NCI-H146 (cell line): Measurements from ENCODE around the gene PSPN.
"Not testable (repeated sequence)": the region's sequence is repeated elsewhere in the genome, so short reads cannot be mapped to it uniquely, and the experiment has no call there.

Experiments
- DNase-seq: peaks from one replicate; lab custom pipeline; 2025; lab: John Stamatoyannopoulos, UW

PSPN gene

GRCh38 chr19:6402837-6403608 is 27.3 kb upstream of the PSPN start:
- DNase-seq: no peak

GRCh38 chr19:6402058-6402457 is 26.3 kb upstream of the PSPN start:
- no peak for DNase-seq

GRCh38 chr19:6400062-6400944 is 24.6 kb upstream of the PSPN start:
- DNase-seq: not testable (repeated sequence)

GRCh38 chr19:6396305-6396704 is 20.6 kb upstream of the PSPN start:
- no peak for DNase-seq

GRCh38 chr19:6394831-6395230 is 19.1 kb upstream of the PSPN start:
- no peak for DNase-seq

GRCh38 chr19:6393983-6394412 is 18.3 kb upstream of the PSPN start:
- no peak for DNase-seq

- DNase-seq: peak; percentile 88
These were observed 17.6 kb upstream of the PSPN start, which contains the start of gene GTF2F1 for GRCh38 chr19:6393074-6393982. TSS of gene GTF2F1 (minus strand) at chr19:6393164. CDS start at chr19:6392995, 169 bp downstream.

GRCh38 chr19:6392221-6393073 is 16.7 kb upstream of the PSPN start:
- DNase-seq: no peak

GRCh38 chr19:6387372-6387771 is 11.6 kb upstream of the PSPN start:
- DNase-seq: no peak

GRCh38 chr19:6384381-6384780 is 8.6 kb upstream of the PSPN start:
- DNase-seq: no peak

- no peak for DNase-seq
These were observed 7.5 kb upstream of the PSPN start for GRCh38 chr19:6383188-6383587.

GRCh38 chr19:6381030-6381750 is 5.5 kb upstream of the PSPN start:
- no peak for DNase-seq

- DNase-seq: no peak
These were observed 4.0 kb upstream of the PSPN start for GRCh38 chr19:6379744-6380143.

GRCh38 chr19:6378486-6378885 is 2.8 kb upstream of the PSPN start:
- no peak for DNase-seq

GRCh38 chr19:6378041-6378440 is 2.3 kb upstream of the PSPN start:
- DNase-seq: no peak

- no peak for DNase-seq
These were observed 918 bp upstream of the PSPN start for GRCh38 chr19:6376512-6377190.

- no peak for DNase-seq
These were observed 872 bp downstream of the PSPN start for GRCh38 chr19:6374711-6375410.

GRCh38 chr19:6374161-6374709 is 1.5 kb downstream of the PSPN start:
- DNase-seq: no peak

GRCh38 chr19:6373813-6374108 is 2.0 kb downstream of the PSPN start:
- no peak for DNase-seq
